Panc1 (cell line): ENCODE measurements around the gene TIGD3. TPM values are rescaled to one million over a fixed set of nuclear protein-coding genes. Genes with fewer than 3 reads are reported as not detected.

Experiments used
- ATAC-seq: fragments of 200-7000 bp; cut with Tn5 transposase; 2 replicates; pipeline ENCODE4 v1.9.1; 2020; ENCODE audit warnings: mild to moderate bottlenecking, moderate library complexity
- BruUV-seq: library from RNA; stranded (reverse); fragments of 400-500 nt; replicated peaks from 2 replicates; lab custom pipeline; 2021; lab: Mats Ljungman, UMichigan
- CTCF ChIA-PET: fragments of 300-600 bp; sonication (Branson Sonifier 250); formaldehyde crosslinking; loops from one replicate; lab custom pipeline; 2022; ENCODE audit warnings: antibody characterized with exemption; lab: Charles Lee
- POLR2A ChIA-PET: fragments of 300-600 bp; sonication (Branson Sonifier 250); formaldehyde crosslinking; loops from one replicate; lab custom pipeline; 2022; ENCODE audit warnings: antibody characterized with exemption; lab: Charles Lee
- DNase-seq: peaks from one replicate; pipeline ENCODE4 v3.0.0-alpha.2; 2010; ENCODE audit warnings: low read depth, low spot score
- H3K27ac ChIP-seq: 2 replicates; pipeline ENCODE4 v1.5.1; 2011; ENCODE audit warnings: mild to moderate bottlenecking, low read length, inconsistent platforms
- H3K27me3 ChIP-seq: fragments of 200-500 bp; sonication (Bioruptor generic); 2 replicates; pipeline ENCODE4 v1.6.0; 2014; ENCODE audit warnings: low read length, inconsistent platforms; ENCODE audit not compliant: control insufficient read depth, insufficient read depth
- H3K36me3 ChIP-seq: fragments of 200-500 bp; sonication (Bioruptor generic); 2 replicates; pipeline ENCODE4 v1.5.1; 2014; ENCODE audit warnings: inconsistent platforms, mild to moderate bottlenecking, low read length, moderate library complexity; ENCODE audit not compliant: control insufficient read depth, insufficient read depth
- H3K4me1 ChIP-seq: 2 replicates; pipeline ENCODE4 v1.5.1; 2011; ENCODE audit warnings: inconsistent platforms, mild to moderate bottlenecking, low read length, moderate library complexity; ENCODE audit not compliant: control insufficient read depth, insufficient read depth
- H3K4me3 ChIP-seq, 2 experiments: 2 replicates each; pipeline ENCODE4 v1.5.1; 2011 to 2012; ENCODE audit warnings: low read depth in 2 of 2, low read length in 2 of 2, mild to moderate bottlenecking in 2 of 2, inconsistent platforms in 1 of 2, moderate library complexity in 1 of 2
- H3K9me3 ChIP-seq: fragments of 200-500 bp; sonication (Bioruptor generic); 2 replicates; pipeline ENCODE4 v1.5.1; 2014; ENCODE audit warnings: low read depth, mild to moderate bottlenecking, inconsistent platforms, low read length, moderate library complexity; ENCODE audit not compliant: control insufficient read depth, insufficient read depth
- POLR2AphosphoS5 ChIP-seq: IDR thresholded peaks from 2 replicates; pipeline ENCODE4 v1.6.1; 2012; ENCODE audit warnings: mild to moderate bottlenecking, low read depth, low read length, moderate library complexity
- REST ChIP-seq, 2 experiments: IDR thresholded peaks; 2 replicates each; pipeline ENCODE4 v1.6.1; 2011 to 2012; ENCODE audit warnings: low read depth in 2 of 2, control low read depth in 1 of 2, low read length in 1 of 2, mild to moderate bottlenecking in 1 of 2, moderate library complexity in 1 of 2; ENCODE audit not compliant: insufficient read depth in 1 of 2
- SIN3A ChIP-seq: IDR thresholded peaks from 2 replicates; pipeline ENCODE4 v1.6.1; 2012; ENCODE audit warnings: low read depth, mild to moderate bottlenecking, low read length, moderate library complexity, borderline replicate concordance; ENCODE audit not compliant: insufficient read depth
- TCF7L2 ChIP-seq: IDR thresholded peaks from 2 replicates; pipeline ENCODE4 v1.6.1; 2011; ENCODE audit warnings: mild to moderate bottlenecking, low read depth, low read length, inconsistent platforms
- in situ Hi-C: cut with HindIII; loops from 2 replicates; pipeline ENCODE4 v1.10.0; 2016; ENCODE audit warnings: low sequenced_read_pairs, low pct_unique_long_range_greater_than_20kb
- intact Hi-C: fragments of 100-400 bp; cut with micrococcal nuclease; formaldehyde crosslinking; loops from one replicate; pipeline ENCODE4 v1.10.0; 2022; ENCODE audit not compliant: unreplicated experiment
- total RNA-seq: library from RNA; stranded (reverse); gene quantifications from one replicate; pipeline ENCODE4 v1.2.1, GENCODE V29; 2021; ENCODE audit not compliant: unreplicated experiment
- TF ChIP-seq, protein P1 (sequence below): fragments of 450-650 bp; IDR thresholded peaks from 2 replicates; pipeline ENCODE4 v1.5.1; 2017; ENCODE audit warnings: mild to moderate bottlenecking

The TIGD3 gene
- total RNA-seq, 1 experiment from 2014 or later = 2.4 TPM

DNA sequence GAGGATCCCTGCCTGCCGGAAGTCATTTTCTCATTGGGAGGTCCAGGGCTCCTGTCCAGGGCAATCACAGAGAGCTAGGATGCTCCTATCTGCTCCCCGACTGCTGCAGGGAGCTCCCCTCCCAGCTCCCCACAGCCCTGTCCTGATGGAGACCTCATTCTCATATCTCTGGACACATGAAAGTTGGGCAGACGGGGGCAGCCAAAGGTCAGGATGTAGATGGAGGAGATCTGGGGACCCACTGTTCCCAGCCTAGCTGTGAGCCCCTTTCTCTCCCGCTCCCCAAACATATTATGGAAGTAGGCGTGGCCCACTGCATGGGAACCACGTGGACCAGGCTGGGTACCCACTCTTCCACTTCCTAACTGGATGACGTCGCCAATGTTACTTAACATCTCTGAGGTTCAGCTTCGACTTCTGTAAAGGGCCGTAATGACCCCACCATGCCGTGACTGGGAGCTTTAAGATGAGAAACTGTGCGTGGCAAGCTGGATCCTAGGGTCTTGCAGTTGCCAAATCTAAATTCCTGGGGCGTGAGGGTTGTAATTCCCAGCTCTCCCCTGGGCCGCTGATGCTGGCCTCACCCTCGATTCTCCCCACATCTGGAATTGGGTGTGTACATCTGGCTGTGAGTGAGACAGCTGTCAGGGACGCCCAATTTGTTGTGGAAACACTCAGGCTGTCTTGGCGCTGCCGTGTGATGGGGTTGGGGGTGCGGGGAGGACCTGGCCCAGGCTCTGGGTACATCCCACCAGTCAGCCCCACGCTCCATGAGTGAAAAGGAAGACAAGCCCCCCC lies 38.1 kb upstream of the TIGD3 start:
- POLR2A ChIA-PET = interaction anchor here (0.6 to 2.3 kb wide), 6 partner anchors 9 to 183 kb away, joined by 3 to 21 read pairs (median 8); partner anchors contain the start of genes DPF2 and MALAT1
- CTCF ChIA-PET = interaction anchor here (0.6 to 4.6 kb wide), 11 partner anchors 12 to 239 kb away, joined by 3 to 177 read pairs (median 6); partner anchors contain the start of genes DPF2 and POLA2
- peak overlapping the region; percentile 67 for H3K27ac ChIP-seq
- DNase-seq (no peak), ATAC-seq (no peak)
- H3K9me3 ChIP-seq = no peaks in the 10 kb centered on the region
- TF ChIP-seq REST (IDR thresholded peaks at IDR 0.05; ENCODE audit: insufficient read depth in 1 of 2, low read depth in 2 of 2, low read length in 1 of 2) (no peak), POLR2AphosphoS5 (no peak), SIN3A (0 out of 2 replicates have a peak, but pooled peaks have one; percentile 36), TCF7L2 (no peak)
- TF ChIP-seq, protein P1, sequence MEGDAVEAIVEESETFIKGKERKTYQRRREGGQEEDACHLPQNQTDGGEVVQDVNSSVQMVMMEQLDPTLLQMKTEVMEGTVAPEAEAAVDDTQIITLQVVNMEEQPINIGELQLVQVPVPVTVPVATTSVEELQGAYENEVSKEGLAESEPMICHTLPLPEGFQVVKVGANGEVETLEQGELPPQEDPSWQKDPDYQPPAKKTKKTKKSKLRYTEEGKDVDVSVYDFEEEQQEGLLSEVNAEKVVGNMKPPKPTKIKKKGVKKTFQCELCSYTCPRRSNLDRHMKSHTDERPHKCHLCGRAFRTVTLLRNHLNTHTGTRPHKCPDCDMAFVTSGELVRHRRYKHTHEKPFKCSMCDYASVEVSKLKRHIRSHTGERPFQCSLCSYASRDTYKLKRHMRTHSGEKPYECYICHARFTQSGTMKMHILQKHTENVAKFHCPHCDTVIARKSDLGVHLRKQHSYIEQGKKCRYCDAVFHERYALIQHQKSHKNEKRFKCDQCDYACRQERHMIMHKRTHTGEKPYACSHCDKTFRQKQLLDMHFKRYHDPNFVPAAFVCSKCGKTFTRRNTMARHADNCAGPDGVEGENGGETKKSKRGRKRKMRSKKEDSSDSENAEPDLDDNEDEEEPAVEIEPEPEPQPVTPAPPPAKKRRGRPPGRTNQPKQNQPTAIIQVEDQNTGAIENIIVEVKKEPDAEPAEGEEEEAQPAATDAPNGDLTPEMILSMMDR = no peak
- H3K4me3 ChIP-seq = peak overlapping the region; percentile 74 to 75
- H3K27me3 ChIP-seq = no peaks in the 10 kb centered on the region
- H3K4me1 ChIP-seq = peaks cover 22% of the 10 kb centered on the region
- BruUV-seq = TSS peak; percentile 57
- intact Hi-C loops = loop anchor here (2.0 to 10.0 kb wide), 2 partner anchors 42 to 92 kb away; no protein-coding TSS in a partner anchor
- in situ Hi-C loops = no loop called here
- no peaks in the 10 kb centered on the region; the same call in 1 of the 2 replicates for H3K36me3 ChIP-seq

DNA sequence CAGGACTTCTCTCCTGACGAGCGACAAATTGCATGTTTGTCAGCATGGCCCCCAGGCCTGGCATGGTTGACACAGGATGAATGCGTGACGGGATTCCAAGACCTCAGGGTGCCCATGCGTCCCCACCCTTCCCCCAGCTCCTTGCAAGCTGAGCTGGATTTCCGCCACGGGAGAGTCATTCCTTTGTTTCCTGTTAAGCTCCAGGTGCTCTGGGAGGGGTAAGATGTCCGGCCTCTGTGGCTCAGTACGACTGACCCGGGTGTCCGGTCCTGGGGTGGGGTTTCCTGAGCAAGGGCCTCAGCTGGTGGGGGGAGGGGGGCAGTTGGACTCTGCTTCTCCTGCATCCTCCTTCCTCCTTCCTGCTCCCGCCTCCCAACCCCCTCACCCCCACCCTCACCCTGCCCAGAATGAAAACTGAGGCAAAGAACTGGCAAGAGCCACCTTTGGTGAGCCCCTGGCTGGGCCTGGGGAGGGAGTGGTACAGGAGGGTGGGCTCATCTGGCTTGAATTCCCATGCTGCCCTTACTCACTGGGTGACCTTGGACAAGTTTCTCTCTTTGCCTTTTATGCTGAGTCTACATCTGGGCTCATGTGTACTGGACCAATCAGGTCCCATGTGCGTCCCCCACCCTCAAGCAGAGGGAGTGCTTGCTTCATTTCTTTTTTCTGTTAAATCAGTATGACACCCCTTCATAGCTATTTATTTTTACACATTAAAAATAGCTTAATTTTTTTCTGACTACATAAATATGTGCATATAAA lies 37.3 kb upstream of the TIGD3 start:
- intact Hi-C loops (loop anchor here (2.0 to 10.0 kb wide), 2 partner anchors 42 to 92 kb away; no protein-coding TSS in a partner anchor), in situ Hi-C loops (no loop called here)

More for the DNA sequence above, 37.3 kb upstream of the TIGD3 start:
- TF ChIP-seq SIN3A = 0 out of 2 replicates have a peak, but pooled peaks have one; percentile 16
- no peak for TF ChIP-seq POLR2AphosphoS5
- Histone ChIP-seq H3K27me3 (no peaks in the 10 kb centered on the region), H3K9me3 (no peaks in the 10 kb centered on the region), H3K4me1 (peaks cover 22% of the 10 kb centered on the region), H3K27ac (peak overlapping the region; percentile 64), H3K4me3 (peak overlapping the region; percentile 74 to 75), H3K36me3 (no peaks in the 10 kb centered on the region; the same call in 1 of the 2 replicates)
- BruUV-seq = no TSS peak
- ChIA-PET POLR2A (interaction anchor here (0.6 to 2.3 kb wide), 4 partner anchors 8 to 105 kb away, joined by 3 to 12 read pairs (median 8); partner anchors contain the start of genes DPF2 and NEAT1), CTCF (interaction anchor here (0.5 to 4.6 kb wide), 10 partner anchors 11 to 240 kb away, joined by 3 to 177 read pairs (median 6); partner anchors contain the start of genes DPF2 and POLA2)
- DNase-seq = no peak
- ATAC-seq = peak; percentile 7
